Activated naive CD8-positive, alpha-beta T cell treated with anti-CD3 and anti-CD28 coated beads, Interleukin-2, amount 10 ng/mL, durations not matched to agents 7 days and 5 days (primary cell): ENCODE measurements around the gene GABRR1. TPM values are rescaled to one million over a fixed set of nuclear protein-coding genes. Genes with fewer than 3 reads are reported as not detected.
"Not testable (repeated sequence)": the region's sequence is repeated elsewhere in the genome, so short reads cannot be mapped to it uniquely, and the experiment has no call there.

ENCODE experiments used
- ATAC-seq: fragments of 150-1000 bp; cut with Tn5 transposase; one replicate; pipeline ENCODE4 v1.10.0; 2021; ENCODE audit warnings: low read depth, moderate library complexity
- POLR2A ChIA-PET: fragments of 350-600 bp; sonication (Branson Sonifier 250); formaldehyde crosslinking; loops from one replicate; lab custom pipeline; 2021; ENCODE audit warnings: antibody characterized with exemption; lab: Charles Lee
- DNase-seq: peaks from one replicate; pipeline ENCODE4 v3.0.0; 2021
- H3K27ac Mint-ChIP-seq: one replicate; pipeline ENCODE4 v1.8.0; 2022; ENCODE audit warnings: mild to moderate bottlenecking, mixed read lengths
- H3K27me3 Mint-ChIP-seq: one replicate; pipeline ENCODE4 v1.8.0; 2022; ENCODE audit warnings: mild to moderate bottlenecking, moderate library complexity, mixed read lengths
- H3K36me3 Mint-ChIP-seq: one replicate; pipeline ENCODE4 v1.8.0; 2021; ENCODE audit warnings: mild to moderate bottlenecking, mixed read lengths
- H3K4me1 Mint-ChIP-seq: one replicate; pipeline ENCODE4 v1.8.0; 2021; ENCODE audit warnings: mixed read lengths
- H3K4me3 Mint-ChIP-seq: one replicate; pipeline ENCODE4 v1.8.0; 2022; ENCODE audit warnings: mild to moderate bottlenecking, moderate library complexity, mixed read lengths
- H3K9me3 Mint-ChIP-seq: one replicate; pipeline ENCODE4 v1.8.0; 2021; ENCODE audit warnings: mixed read lengths
- total RNA-seq, 2 experiments: library from RNA; stranded (reverse); gene quantifications; one replicate each; pipeline ENCODE4 v1.2.3, GENCODE V29; 2021

The GABRR1 gene
- total RNA-seq, 2 experiments from 2014 or later, result not detected

DNA sequence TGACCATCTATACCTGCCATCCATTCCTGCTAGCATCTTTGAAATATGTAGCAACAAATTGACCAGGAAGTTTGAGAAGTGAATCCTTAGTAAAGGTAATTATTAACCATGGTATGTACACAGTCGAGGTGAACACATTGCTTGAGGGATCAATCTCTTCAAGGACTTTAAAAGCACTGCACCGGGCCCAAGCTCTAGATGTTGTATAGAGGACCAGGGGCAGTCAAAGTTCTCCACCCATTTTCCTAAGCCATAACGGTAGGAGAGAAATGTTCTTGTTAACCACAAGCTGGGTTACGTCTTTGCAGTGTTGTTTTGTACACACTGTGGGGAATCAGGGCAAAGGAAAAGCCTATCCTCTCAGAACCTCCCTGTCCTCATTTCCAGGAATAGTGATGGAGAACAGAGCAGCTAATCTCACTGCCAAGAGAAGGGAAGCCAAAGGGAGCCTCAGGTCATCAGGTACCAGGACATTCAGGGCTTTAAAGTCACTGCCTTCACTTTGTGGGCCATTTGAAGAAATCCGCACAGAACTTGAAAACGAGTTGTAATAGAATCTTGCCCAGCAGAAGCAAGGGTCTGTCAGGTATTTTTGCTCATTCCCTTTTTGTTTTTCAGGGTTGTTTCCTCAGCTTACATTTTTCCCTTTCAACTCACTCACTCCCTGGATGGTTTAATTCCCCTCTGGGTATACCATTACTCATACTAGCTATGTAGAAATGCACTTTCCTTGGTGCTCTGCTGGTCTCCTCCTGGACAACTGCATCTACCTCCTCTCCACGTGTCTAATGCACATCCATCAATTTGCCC lies 76.6 kb downstream of the GABRR1 start:
- POLR2A ChIA-PET, result no interaction called here
- DNase-seq (no peak), ATAC-seq (no peak)
- Mint-ChIP-seq H3K27ac (no peak overlapping the region), H3K9me3 (no peaks in the 10 kb centered on the region), H3K27me3 (peaks cover 6% of the 10 kb centered on the region), H3K4me1 (peaks cover 6% of the 10 kb centered on the region), H3K4me3 (no peak overlapping the region), H3K36me3 (no peaks in the 10 kb centered on the region)

DNA sequence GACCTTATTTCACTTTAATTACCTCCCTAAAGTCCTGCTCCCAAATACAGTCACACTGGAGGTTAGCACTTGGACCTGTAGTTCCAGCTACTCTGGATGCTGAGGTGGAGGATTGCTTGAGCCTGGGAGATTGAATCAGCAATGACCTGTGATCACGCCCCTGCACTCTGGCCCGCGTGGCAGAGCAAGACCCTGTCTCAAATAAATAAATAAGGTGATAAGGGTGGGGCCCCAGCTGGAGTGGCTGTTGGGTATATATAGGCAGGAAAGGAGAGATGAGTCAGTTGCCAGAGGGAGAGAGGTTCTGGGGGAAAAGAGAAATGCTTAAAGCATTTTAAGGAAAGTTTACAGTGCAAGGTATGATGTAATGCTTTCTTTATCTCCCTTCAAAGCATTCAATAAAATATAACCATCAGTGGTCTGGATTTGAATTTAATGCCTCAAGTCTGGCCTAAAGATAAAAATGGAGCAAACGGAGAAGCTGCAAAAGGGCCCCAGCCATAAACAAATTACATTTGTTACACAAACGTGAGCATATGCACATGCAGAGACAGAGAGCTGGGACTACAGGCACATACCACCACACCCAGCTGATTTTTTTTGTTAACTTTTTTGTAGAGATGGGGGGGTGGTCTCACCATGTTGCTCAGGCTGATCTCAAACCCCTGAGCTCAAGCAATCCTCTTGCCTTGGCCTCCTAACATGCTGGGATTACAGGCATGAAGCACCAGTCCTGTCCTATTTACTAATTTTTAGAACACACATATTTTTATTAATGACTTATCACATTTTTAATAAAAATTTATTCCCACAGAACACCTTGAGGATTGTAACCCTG lies 77.4 kb downstream of the GABRR1 start:
- Mint-ChIP-seq H3K36me3 (no peaks in the 10 kb centered on the region), H3K27me3 (peaks cover 6% of the 10 kb centered on the region), H3K4me3 (no peak overlapping the region), H3K9me3 (no peaks in the 10 kb centered on the region), H3K27ac (no peak overlapping the region), H3K4me1 (peaks cover 4% of the 10 kb centered on the region)
- no peak for DNase-seq
- ATAC-seq, result no peak
- POLR2A ChIA-PET, result no interaction called here

DNA sequence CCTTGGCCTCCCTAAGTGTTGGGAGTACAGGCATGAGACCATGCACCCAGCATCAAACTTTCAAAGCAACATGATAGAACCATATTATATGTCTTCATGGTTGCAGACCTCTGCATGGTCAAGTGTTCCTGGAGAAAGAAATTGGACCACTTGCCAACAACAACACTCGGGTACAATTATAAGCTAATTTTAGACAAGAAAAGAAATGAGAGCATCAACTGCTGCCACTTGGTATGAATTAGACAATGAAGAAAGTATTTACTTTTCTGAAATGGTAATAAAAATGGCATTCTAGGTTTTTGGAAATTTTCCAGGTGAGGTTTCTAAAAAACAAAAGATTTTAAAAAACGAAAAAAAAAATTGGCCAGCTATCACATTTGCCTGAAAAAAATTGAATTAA lies 79.0 kb downstream of the GABRR1 start:
- no peaks in the 10 kb centered on the region for H3K4me1 Mint-ChIP-seq
- no peak overlapping the region for H3K27ac Mint-ChIP-seq
- DNase-seq (no peak), ATAC-seq (no peak)
- peaks cover 6% of the 10 kb centered on the region for H3K27me3 Mint-ChIP-seq
- no peaks in the 10 kb centered on the region for H3K9me3 Mint-ChIP-seq
- no peak overlapping the region for H3K4me3 Mint-ChIP-seq
- H3K36me3 Mint-ChIP-seq, result no peaks in the 10 kb centered on the region
- POLR2A ChIA-PET, result no interaction called here

DNA sequence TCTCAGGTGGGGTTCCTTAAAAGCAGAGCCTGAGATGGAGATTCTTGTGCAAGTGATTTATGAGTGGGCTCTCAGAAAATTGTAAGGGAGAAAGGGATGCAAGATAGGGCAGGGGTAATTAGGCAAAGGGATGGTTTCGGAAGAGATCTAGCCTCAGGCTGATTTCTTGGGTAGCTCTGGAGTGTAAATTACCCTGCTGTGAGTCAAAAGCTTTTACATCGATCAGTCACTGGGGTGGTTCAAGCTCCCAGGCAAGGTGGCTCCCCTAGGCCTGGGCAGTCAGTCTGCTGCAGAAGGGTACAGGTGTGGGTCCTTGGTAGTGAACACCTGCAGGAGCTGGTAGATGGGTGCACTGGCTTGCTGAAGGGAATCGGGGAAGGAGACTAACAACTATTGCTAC lies 82.4 kb downstream of the GABRR1 start:
- ATAC-seq (no peak), DNase-seq (no peak)
- no peaks in the 10 kb centered on the region for H3K36me3 Mint-ChIP-seq
- POLR2A ChIA-PET, result no interaction called here
- H3K4me1 Mint-ChIP-seq, result no peaks in the 10 kb centered on the region
- no peak overlapping the region for H3K4me3 Mint-ChIP-seq
- H3K9me3 Mint-ChIP-seq, result no peaks in the 10 kb centered on the region
- no peak overlapping the region for H3K27ac Mint-ChIP-seq
- peaks cover 2% of the 10 kb centered on the region for H3K27me3 Mint-ChIP-seq

DNA sequence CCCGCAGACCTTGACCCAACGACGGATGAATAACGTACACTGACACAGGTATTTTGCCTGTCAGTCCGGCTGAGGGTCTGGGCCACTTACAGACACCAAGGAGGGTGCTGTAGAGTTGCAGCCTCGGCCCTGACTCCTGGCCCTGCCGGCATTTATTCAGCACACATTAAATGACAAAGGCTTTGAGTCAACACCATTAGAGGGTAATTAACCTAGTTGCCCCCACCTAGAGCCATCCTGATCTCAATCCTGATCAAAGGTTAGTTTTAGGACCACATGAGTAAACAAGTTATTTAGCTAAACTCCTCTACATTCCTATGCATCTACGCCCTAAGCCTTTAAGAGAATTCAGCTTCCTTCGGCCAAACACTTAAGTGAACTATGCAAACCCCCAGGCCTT lies 83.2 kb downstream of the GABRR1 start:
- POLR2A ChIA-PET, result no interaction called here
- H3K4me1 Mint-ChIP-seq, result no peaks in the 10 kb centered on the region
- ATAC-seq (no peak), DNase-seq (no peak)
- no peaks in the 10 kb centered on the region for H3K9me3 Mint-ChIP-seq
- H3K27ac Mint-ChIP-seq, result no peak overlapping the region
- H3K4me3 Mint-ChIP-seq, result no peak overlapping the region
- no peaks in the 10 kb centered on the region for H3K36me3 Mint-ChIP-seq
- peaks cover 2% of the 10 kb centered on the region for H3K27me3 Mint-ChIP-seq

DNA sequence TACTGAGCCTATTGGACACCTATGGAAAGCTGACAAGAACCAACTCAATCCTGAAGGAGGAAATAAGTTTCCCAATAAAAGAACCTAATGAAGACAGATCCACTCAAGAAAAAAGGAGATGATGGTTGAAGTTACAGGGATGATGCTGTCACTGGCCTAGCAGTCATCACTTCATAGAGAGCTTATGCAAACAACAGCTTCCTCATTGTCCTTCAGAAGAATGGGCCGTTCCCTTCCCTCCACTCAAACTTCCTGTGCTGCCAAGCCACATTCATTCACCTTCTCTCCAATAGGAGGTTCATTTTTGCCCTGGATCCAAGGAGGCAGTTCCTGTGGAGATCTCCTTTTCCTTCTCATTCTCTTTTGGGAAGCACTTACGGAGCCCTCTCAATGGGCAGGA lies 85.1 kb downstream of the GABRR1 start:
- H3K9me3 Mint-ChIP-seq, result peaks cover 2% of the 10 kb centered on the region
- H3K27ac Mint-ChIP-seq, result no peak overlapping the region
- no peak for ATAC-seq
- H3K4me3 Mint-ChIP-seq, result no peak overlapping the region
- peaks cover 2% of the 10 kb centered on the region for H3K27me3 Mint-ChIP-seq
- no peaks in the 10 kb centered on the region for H3K4me1 Mint-ChIP-seq
- DNase-seq, result no peak
- POLR2A ChIA-PET, result no interaction called here
- H3K36me3 Mint-ChIP-seq, result no peaks in the 10 kb centered on the region

DNA sequence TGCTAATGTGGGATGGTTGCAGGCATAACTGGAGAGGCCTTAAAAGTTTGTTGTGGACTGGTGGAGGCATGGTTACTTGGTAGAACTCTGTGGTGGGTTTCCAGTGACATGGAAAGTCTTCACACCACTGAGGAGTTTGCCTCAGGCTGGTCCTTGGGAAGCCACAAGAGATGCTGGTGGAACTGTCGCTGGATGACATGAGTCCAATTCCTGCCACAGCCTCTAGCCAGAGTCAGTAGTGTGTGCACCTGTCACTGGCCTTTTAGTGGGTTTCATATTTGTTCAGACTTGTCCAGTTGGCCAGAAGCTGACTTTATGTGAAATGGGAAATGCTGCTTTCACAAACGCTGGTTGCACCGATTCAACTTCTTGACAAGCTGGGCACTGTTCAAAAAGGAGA lies 85.6 kb downstream of the GABRR1 start:
- Mint-ChIP-seq H3K9me3 (peaks cover 2% of the 10 kb centered on the region), H3K27ac (no peak overlapping the region), H3K4me1 (no peaks in the 10 kb centered on the region), H3K27me3 (peaks cover 2% of the 10 kb centered on the region), H3K36me3 (no peaks in the 10 kb centered on the region), H3K4me3 (no peak overlapping the region)
- no peak for ATAC-seq
- DNase-seq, result no peak
- POLR2A ChIA-PET, result no interaction called here

DNA sequence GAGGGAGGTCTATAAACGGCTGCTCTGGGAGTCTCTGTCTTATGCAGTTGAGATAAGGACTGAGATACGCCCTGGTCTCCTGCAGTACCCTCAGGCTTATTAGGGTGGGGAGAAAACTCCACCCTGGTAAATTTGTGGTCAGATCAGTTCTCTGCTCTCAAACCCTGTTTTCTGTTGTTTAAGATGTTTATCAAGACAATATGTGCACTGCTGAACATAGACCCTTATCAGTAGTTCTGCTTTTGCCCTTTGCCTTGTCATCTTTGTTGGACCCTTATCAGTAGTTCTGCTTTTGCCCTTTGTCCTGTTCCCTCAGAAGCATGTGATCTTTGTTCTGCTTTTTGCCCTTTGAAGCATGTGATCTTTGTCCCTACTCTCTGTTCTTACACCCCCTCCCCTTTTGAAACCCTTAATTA lies 88.9 kb downstream of the GABRR1 start:
- ATAC-seq, H3K4me3 Mint-ChIP-seq, H3K27ac Mint-ChIP-seq, POLR2A ChIA-PET, DNase-seq, H3K36me3 Mint-ChIP-seq, H3K4me1 Mint-ChIP-seq, H3K27me3 Mint-ChIP-seq, H3K9me3 Mint-ChIP-seq: not testable (repeated sequence)

Other genes starting within 250 kb of the GABRR1 start
- gene PNRC1, start 136.6 kb downstream of the GABRR1 start, total RNA-seq, result 100 to 1,000 TPM; 233 to 264 TPM
- not detected for gene SRSF12, start 99.3 kb downstream of the GABRR1 start, total RNA-seq
- 10 to 100 TPM; 18.9 to 20.6 TPM for gene PM20D2, start 71.3 kb downstream of the GABRR1 start, total RNA-seq
- gene GABRR2, start 97.9 kb upstream of the GABRR1 start, total RNA-seq, result under 1 TPM; 0.74 to 0.75 TPM
- 10 to 100 TPM; 26.5 to 27.9 TPM for gene UBE2J1, start 135.4 kb upstream of the GABRR1 start, total RNA-seq
- 10 to 100 TPM in 1 of 2 experiments, 1 to 10 TPM in 1; 9.3 to 10.9 TPM for gene RRAGD, start 194.9 kb upstream of the GABRR1 start, total RNA-seq
- 10 to 100 TPM; 14.7 to 18.9 TPM for gene ANKRD6, start 215.8 kb upstream of the GABRR1 start, total RNA-seq